HG03103 (cell line): ENCODE data around the gene UVRAG.
"Not testable (repeated sequence)": the region's sequence is repeated elsewhere in the genome, so short reads cannot be mapped to it uniquely, and the experiment has no call there.

Experiments used
- ATAC-seq: cut with Tn5 transposase; IDR thresholded peaks from one replicate; pipeline ENCODE4 v1.9.1; 2021; ENCODE audit warnings: low read depth; ENCODE audit not compliant: unreplicated experiment

UVRAG gene

GRCh38 chr11:76048763-76049162 is 233.8 kb downstream of the UVRAG start:
- ATAC-seq, result no peak

DNA sequence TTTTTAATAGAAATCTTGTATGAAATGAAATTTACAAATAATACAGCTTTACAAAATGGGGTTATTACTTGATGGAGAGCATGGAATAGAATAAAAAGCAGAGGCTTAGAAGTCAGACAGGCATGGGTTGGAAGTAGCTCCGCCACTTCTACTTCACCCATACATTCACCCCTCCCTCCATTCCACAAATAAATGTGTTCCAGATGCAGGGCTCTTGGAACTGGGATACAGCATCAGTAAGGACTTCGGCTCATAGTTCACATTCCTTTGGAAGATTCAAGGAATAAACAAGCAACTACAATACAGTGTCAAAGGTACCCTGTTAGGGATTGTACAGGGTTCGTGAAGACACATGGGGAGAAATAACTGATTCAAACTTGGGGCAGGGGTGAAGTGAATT is 234.5 kb downstream of the UVRAG start:
- no peak for ATAC-seq

- ATAC-seq, result no peak
Measured at GRCh38 chr11:76051937-76052336, 236.9 kb downstream of the UVRAG start.

- no peak for ATAC-seq
Measured at GRCh38 chr11:76054330-76054729, 239.3 kb downstream of the UVRAG start.

GRCh38 chr11:76056876-76057275 is 241.9 kb downstream of the UVRAG start:
- no peak for ATAC-seq

DNA sequence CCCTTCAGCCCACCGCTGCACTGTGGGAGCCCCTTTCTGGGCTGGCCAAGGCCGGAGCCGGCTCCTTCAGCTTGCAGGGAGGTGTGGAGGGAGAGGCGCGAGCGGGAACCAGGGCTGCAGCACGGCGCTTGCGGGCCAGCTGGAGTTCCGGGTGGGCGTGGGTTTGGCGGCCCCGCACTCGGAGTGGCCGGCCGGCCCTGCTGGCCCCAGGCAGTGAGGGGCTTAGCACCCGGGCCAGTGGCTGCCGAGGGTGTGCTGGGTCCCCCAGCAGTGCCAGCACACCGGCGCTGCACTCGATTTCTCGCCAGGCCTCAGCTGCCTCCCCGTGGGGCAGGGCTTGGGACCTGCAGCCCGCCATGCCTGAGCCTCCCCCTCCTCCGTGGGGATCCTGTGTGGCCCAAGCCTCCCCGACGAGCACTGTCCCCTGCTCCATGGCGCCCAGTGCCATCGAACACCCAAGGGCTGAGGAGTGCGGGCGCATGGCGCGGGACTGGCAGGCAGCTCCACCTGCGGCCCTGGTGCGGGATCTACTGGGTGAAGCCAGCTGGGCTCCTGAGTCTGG is 245.5 kb downstream of the UVRAG start:
- ATAC-seq, result not testable (repeated sequence)

GRCh38 chr11:76062733-76063132 is 247.7 kb downstream of the UVRAG start:
- ATAC-seq, result peak; percentile 100

DNA sequence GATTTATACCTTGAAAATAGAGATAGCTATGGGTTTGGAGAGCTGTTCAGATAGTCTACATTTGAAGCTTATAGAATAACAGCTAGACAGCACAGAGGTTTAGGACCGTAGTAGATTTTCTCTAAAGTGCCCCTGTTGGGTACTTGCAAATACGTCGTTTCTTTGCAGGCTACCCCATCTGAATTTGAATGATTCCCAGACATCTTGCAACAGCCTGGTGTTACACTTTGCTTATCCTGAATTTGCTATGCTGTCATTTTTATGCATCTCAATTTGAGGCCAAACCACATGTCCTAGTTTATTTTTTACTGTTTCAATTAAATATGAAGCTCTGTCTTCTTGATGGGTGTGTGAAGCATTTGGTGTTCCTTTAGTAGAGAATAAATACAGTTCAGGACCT is 249.2 kb downstream of the UVRAG start:
- no peak for ATAC-seq

DNA sequence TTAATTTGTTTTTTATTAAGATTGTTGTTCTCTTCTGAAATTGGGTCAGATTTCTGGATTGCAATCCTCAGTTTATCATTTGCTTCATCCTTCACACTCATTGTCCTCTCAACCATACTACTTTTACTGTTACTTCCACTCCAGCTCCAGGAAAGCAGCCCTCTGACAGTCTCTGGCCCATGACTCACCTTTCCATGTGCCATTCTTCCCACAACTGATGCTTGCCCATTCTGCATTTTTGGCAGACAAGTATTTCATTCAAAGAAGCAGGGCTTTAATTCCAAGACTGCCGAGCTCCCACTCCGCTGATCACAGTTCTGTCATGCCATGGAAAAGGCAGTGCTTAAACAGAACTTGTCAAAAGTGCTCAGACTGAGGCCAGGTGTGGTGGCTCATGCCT is 252.1 kb downstream of the UVRAG start:
- ATAC-seq, result no peak

DNA sequence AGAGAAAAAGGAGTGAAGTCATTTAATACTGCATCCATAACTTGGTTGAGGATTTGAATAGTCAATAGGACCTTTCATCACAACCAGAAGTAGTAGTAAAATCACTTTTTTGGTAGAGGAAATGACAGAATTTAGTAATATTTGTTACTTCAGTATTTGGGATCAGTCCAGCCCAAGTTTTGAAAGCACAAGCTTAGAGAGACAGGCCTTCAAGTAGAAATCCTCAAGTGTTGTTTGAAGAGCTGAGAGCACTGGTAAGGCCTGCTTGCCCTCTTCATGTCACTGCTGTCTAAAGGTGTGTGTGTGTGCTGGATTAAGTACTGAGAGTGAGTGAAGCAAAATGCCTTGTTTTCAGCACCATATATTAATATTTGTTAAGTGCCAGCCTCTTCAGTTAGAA is 254.0 kb downstream of the UVRAG start:
- ATAC-seq, result no peak

GRCh38 chr11:76071090-76071489 is 256.1 kb downstream of the UVRAG start:
- ATAC-seq, result no peak

DNA sequence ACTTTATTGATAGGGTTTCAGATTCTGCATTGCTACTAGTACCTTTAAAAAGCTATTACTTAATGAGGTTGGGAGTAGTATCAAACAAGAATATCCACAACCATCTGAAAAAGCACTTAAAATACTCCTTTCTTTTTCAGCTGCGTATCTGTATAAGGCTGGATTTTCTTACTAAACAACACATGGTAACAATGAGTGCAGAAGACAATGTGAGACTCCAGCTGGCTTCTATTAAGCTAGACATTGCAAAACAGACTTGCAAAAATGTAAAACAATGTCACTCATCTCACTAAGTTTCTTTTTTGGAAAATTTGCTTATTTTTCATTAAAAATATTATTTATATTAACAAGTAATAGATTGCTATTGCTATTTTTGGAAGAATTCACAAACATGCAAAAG is 258.7 kb downstream of the UVRAG start:
- no peak for ATAC-seq

DNA sequence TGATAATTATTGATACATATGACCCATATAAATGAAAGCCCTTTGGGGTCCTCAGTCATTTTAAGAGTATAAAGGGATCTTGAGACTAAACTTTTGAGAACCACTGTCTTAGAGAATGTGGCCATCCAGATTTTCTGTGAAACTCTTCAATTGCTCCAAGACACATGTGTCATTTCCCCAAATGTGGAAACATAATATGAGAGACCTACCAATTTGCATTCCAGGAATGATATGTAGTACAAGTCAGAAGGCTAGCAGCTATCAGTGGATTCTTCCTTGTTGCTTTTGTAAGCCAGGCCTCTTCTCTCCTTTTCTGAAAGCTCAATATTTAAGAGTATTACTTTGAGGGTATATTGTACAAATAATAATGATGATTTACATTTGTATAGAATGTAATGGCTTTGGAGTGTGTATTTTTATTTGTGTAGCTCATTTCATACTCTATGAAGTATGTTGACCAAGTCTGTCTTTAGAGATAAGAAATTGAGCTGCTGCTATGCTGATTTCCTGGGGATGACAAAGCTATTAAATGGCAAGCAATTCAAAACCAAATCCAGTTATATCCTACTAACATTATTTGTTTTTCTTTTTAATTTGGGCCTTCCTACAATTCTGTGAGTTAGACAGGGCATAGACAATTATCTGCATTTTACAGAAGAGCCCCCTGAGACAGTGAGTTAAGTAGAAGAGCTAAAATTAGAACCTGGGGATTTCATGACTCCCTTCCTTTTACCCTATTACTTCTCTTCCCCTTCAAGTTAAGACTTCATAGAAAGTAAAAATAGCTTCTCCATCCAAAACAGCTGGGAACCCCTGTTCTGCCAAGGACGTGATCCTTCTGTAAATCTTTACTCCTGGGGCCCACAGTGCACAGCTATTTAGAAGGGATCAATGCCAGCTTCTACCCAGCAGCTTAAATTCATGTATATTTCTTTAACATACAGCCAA is 259.4 kb downstream of the UVRAG start:
- no peak for ATAC-seq

- ATAC-seq, result no peak
Measured at GRCh38 chr11:76075716-76076115, 260.7 kb downstream of the UVRAG start.

- ATAC-seq, result not testable (repeated sequence)
Measured at GRCh38 chr11:76076253-76076652, 261.2 kb downstream of the UVRAG start.

- no peak for ATAC-seq
Measured at GRCh38 chr11:76076749-76077148, 261.7 kb downstream of the UVRAG start.

GRCh38 chr11:76077575-76078150 is 262.7 kb downstream of the UVRAG start:
- no peak for ATAC-seq

- not testable (repeated sequence) for ATAC-seq
Measured at GRCh38 chr11:76081084-76081483, 266.1 kb downstream of the UVRAG start.

- no peak for ATAC-seq
Measured at GRCh38 chr11:76083563-76084451, 268.8 kb downstream of the UVRAG start.

- ATAC-seq, result no peak
Measured at GRCh38 chr11:76085270-76085669, 270.3 kb downstream of the UVRAG start.
